GM18520 (cell line): ENCODE data around the gene SEMA4D.

ENCODE experiments used
- ATAC-seq: cut with Tn5 transposase; IDR thresholded peaks from one replicate; pipeline ENCODE4 v1.9.1; 2021; ENCODE audit not compliant: unreplicated experiment

SEMA4D gene

DNA sequence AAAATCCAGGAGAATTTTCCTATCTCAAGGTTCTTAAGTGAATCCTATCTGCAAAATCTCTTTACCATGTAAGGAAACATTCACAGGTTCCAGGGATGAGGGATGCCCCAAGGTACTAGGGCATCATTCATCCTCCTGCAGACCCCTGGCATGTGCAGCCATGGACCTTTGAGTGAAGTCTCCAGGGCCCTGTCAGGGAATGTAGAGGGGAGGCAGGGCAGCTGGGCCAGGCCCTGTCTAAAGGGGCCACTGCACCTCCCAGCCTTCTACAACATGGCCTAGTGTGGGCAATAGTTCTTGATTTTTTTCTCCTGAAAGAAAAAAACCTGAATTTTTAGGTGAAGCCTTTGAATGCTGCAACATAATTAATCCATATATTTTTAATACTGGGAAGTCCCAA lies 63.3 kb downstream of the SEMA4D start:
- ATAC-seq: no peak

- no peak for ATAC-seq
These were observed 64.1 kb downstream of the SEMA4D start for GRCh38 chr9:89433826-89434225.

DNA sequence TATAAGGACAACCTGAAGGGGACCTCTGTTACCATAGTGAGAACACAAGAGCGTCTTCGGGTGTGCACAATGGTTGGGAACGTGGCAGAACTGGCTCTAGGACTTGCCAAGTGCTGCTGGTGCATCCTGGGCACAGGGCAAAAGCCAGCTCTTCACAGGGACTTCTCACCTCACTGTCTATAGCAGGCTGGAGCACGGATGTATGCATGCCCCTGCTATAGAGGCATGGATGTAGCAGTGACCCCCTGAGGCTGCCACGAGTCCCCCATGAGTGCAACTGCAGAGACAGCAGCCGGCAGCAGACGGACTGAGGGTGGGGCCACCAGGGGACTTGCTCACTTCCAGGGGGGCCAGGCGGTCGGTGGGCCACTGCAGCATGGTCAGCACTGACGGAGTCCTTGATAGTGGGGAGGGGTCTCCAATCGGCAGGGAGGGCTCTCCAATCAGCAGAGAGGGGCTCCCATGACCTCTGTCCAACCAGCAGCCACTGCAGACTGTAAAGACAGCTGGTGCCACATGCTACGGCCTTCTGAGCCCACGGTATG lies 64.9 kb downstream of the SEMA4D start:
- ATAC-seq: no peak

GRCh38 chr9:89431930-89432725 lies 65.8 kb downstream of the SEMA4D start:
- ATAC-seq: peak; percentile 41

- ATAC-seq: no peak
These were observed 66.9 kb downstream of the SEMA4D start for GRCh38 chr9:89430995-89431394.

DNA sequence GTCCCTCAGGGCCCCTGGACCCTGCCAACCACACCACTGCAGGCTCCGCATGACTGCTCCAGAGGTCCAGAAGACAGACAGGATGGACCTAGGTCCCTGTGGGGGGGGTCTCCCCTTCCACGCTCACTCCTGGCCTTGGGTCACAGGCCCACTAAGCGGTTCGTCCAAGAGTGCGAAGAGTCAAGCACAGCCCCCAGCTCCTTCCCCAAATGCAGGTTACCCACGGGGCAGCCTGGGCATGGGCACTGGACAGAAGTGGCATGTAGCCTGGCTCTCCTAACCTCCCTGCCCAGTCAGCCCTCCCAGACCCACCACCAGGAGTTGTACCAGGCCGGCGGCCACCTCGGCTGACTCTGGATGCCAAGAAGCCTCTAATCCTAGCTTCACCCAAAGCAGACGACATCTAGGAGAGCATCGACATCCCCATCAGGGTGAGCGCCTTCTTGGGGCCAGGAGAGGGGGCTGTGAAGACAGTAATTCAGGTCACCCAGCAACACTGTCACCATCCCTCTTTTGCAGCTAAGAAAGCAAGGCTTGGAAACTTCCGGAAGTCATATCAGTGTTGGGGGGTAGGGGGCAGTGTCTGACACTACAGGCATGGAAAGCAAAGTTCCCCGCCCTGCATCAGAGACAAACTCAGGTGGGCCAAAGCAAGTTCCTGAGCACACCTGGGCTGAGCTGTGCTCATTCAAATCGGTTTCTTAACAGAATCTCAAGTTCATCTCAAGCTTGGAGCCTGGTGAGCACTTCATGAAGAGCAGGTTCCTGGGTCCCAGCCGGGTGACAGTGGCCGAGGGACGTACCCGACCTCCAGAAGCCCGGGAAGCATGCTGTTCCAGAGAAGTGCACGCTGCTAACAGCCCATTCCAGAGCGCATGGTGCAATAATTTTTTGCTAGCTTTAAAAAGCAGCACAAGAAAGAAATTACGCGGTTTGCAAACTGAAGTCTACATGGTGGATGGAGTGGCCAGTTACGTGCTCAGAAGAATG lies 68.7 kb downstream of the SEMA4D start:
- no peak for ATAC-seq

DNA sequence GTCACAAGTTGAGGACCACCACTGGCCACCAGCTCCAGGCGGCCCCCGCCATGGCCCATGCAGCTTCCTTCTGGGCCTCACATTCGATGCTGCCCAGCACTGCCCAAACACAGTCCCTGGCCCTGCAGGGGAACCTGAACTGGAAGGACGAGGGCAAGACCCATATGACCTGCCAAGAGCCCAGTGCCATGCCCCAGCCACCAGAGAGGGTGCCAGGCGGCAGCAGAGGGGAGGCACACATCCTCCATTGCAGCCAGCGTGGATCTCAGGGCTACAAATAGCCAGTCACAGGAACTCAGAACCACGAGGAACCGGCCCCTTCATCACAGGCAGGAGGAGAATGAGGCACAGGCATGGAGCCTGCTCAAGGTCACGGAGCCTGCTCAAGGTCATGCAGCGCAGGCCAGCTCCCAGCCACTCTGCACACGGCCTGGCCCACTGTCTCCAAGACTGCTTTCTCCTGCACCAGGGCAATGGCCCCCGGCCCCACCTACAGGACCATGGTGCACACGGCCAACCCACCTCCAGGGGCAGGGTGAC lies 69.6 kb downstream of the SEMA4D start:
- no peak for ATAC-seq

DNA sequence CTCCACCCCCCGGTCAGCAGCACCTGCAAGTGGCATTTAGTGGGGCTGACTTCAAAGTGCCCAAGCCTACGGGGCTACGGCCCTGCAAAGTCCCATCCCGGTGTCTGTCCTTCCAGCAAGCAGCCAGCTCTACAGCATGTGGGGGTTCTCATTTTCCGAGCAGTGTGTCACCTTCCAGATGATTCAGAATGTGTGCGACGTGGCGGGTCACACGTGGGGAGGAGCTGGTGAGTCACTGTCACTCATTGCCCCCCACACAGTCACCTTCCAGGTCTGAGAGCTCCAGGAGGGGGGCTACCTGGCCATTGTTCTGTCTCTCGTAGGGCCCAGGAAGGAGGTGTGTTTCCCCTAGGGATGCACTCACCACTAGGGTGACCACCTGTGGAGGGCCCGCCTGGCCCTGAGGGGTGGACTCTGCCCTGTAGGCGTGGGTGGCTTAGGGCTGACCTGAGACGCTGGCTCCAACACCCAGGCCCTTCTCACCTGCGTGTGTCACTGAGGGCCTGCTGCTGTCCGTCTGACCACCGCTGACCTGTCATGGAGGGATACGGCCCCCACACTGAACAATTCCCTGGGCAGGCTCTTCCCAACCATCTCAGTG lies 70.2 kb downstream of the SEMA4D start:
- ATAC-seq: no peak

GRCh38 chr9:89426384-89426961 lies 71.4 kb downstream of the SEMA4D start:
- peak; percentile 80 for ATAC-seq

- no peak for ATAC-seq
These were observed 72.0 kb downstream of the SEMA4D start for GRCh38 chr9:89425921-89426383.

GRCh38 chr9:89425024-89425805 lies 72.7 kb downstream of the SEMA4D start:
- ATAC-seq: no peak

DNA sequence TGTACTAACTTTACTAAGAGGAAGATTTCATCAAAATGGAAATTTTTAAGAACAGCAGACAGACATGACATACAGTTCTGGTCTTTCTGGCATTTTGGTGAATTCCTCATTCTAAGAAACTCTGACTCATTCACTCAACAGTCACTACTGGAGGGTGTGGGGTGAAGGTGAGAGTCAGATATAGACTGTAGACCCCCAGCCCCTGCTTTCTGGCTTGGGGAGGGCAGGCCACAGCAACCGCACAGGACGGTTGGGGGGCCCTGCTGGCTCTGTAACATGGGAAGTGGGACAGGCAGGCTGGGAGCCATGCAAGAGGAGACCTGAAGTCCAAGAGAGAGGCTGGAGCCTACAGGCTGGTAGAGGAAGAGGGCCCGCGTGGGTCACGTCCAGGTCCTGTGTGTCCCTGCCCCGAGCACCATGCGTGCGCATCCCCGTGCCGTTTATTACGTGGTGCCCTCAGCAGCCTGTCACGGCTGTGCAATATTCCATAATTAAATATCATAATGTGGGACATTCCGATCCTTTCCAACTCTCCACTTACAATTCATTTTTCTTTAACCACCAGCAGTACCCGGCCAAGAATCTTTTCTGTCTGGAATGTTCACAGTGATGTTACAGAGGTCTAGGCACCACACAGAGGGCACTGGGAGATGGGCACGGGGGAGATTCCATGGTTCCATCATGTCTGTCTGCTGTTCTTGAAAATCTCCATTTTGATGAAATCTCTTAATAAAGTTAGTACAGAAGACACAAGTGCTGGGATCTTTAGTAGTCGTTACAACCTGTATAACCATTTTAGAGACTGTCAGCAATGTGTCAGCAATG lies 75.5 kb downstream of the SEMA4D start:
- no peak for ATAC-seq

DNA sequence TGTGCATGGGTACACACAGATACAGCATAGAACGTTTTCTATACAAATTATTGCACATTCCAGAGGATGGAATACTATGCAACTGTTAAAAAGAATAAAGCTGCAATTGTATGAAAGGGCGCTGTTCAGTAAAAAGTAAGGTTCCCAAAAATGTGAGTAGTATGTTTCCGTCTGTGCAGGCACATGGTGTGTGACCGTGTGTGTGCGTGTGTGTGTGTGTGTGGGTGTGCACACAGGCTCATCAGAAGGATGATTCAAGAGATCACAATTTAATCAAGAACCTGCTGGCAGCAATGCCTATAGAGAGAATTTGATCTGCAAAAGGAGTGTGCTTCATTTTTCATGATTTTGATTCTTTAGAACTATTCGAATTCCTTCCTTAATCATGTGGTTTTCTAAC lies 76.3 kb downstream of the SEMA4D start:
- ATAC-seq: no peak

DNA sequence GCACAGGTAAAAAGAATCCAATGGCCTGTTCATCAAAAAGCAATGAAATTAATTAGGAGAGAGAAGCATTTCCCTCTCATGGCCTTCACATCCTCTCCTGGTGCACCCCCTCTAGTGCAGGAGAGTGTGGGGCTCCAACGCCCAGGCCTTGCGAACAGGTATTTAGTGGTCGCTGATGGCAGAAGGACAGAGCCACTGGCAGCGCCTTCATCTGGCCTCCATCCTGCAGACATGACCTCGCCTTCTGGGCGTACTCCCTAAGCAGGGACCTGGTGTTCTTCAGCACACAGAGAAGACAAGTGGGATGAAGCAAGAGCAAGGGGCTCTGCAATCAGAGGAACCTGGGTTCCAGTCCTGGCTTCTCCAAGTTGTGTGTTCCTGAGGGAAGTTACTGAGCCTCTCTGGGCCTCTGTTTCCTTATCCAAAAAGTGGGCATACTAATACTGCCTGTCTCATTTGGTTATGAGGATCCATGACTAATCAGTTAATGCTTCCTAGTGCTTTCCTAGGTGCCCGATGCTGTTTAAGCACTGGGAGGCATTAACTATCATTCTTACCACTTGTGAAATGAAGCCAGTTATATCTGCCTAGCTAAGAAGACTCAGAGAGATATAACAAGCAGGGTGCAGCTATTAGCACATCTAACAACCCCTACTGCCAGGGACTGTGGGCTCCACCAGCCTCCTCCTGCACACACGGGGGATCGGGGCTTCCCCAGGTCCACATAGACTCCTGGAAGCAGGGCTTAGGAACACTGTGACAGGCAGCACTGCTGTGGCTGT lies 77.3 kb downstream of the SEMA4D start:
- no peak for ATAC-seq

DNA sequence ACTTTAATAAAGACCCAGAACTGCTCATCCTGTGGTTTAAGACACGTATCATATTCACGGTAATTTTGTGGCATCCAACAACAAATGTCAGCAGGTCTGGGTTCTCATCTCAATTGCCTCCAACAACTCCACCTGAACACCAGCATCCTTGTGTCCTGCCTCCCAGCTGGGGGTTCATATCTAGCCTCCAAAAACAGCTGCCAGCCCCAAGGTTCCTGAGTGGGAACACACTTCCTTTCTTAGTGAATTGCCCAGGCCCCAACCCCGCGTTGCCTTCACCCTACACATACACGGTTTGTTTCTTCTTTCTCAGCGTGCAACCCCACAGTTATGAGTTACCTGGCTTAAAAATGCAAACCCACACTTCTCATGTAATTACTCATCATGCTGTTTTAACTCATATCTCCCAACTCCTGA lies 77.9 kb downstream of the SEMA4D start:
- no peak for ATAC-seq

GRCh38 chr9:89418882-89419640 lies 78.9 kb downstream of the SEMA4D start:
- ATAC-seq: peak; percentile 35

GRCh38 chr9:89418474-89418845 lies 79.5 kb downstream of the SEMA4D start:
- ATAC-seq: no peak
